LNCaP clone FGC (cell line): ENCODE measurements around the gene SELENOH.

Experiments used
- DNase-seq: peaks from one replicate; pipeline ENCODE4 v3.0.0-alpha.2; 2011; ENCODE audit warnings: low read depth
- H3K4me3 ChIP-seq: 2 replicates; pipeline ENCODE4 v1.5.1; 2011; ENCODE audit warnings: mild to moderate bottlenecking, low read depth, low read length, control low read depth
- TF ChIP-seq, protein P1 (sequence below): IDR thresholded peaks from 2 replicates; pipeline ENCODE4 v1.5.1; 2012; ENCODE audit warnings: mild to moderate bottlenecking; ENCODE audit not compliant: control insufficient read depth, insufficient read depth; ENCODE audit errors: extremely low read depth

SELENOH gene

DNA sequence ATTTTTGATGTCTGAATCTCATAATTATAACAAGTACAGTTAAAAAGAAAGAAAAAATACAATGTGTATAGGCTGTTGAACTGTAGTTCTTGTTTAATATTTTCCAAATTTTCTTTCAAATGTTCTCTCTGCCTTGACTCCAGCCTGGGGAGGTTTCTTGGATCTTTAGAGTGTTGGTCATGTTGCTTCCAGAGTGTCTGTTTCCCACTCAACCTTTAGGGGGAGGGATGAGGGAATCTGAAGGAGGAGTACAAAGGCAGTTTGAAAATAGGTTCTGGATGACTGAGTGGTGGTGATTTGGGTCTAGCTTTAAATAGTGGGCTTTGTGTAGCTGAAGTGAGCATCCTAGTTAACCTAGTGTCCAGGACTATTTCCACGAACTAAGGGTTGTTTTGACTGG, 22.3 kb downstream of the SELENOH start:
- no peak for DNase-seq
- H3K4me3 ChIP-seq, result peak overlapping the region; percentile 81
- TF ChIP-seq, protein P1, sequence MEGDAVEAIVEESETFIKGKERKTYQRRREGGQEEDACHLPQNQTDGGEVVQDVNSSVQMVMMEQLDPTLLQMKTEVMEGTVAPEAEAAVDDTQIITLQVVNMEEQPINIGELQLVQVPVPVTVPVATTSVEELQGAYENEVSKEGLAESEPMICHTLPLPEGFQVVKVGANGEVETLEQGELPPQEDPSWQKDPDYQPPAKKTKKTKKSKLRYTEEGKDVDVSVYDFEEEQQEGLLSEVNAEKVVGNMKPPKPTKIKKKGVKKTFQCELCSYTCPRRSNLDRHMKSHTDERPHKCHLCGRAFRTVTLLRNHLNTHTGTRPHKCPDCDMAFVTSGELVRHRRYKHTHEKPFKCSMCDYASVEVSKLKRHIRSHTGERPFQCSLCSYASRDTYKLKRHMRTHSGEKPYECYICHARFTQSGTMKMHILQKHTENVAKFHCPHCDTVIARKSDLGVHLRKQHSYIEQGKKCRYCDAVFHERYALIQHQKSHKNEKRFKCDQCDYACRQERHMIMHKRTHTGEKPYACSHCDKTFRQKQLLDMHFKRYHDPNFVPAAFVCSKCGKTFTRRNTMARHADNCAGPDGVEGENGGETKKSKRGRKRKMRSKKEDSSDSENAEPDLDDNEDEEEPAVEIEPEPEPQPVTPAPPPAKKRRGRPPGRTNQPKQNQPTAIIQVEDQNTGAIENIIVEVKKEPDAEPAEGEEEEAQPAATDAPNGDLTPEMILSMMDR, result peak; percentile 37

DNA sequence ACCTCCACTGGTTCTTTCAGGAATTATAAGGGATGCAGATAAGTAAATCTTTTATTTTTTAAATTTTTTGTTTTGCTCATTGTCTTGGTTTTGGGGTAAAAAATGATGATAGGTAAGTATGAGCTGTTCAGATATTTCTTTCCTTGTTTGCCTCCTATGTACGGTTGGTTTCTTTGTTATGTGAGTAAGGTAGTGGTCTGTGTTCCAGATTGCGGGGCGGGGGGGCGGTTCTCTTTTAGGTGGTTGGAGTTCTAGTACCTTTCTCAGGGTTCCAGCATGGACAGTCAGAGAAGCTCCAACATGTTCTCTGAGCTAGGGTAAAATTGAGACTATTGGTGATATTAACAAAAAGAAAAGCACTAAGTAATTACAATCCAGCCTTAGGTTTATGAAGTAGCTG, 22.7 kb downstream of the SELENOH start:
- H3K4me3 ChIP-seq, result peak overlapping the region; percentile 81
- no peak for DNase-seq
- TF ChIP-seq, protein P1, result no peak

DNA sequence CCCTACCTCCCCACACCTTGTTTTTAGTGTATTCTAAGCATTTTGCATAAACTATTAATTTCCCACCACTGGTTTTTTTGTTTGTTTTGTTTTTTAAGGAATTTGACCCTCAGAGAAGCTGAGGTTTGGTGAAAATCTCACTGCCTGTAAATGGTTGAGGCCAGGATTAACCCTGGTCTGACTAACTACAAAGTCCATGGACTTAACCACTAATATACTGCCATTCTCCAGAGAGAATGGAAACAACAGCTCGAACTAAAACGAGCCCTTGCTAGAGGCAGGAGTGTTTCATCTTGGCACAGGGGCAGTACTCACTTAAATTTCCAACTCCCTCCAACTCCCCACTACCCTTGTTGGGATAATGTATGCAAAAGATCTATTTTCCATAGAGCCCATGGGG, 23.3 kb downstream of the SELENOH start:
- peak overlapping the region; percentile 81 for H3K4me3 ChIP-seq
- no peak for DNase-seq
- TF ChIP-seq, protein P1, result no peak

DNA sequence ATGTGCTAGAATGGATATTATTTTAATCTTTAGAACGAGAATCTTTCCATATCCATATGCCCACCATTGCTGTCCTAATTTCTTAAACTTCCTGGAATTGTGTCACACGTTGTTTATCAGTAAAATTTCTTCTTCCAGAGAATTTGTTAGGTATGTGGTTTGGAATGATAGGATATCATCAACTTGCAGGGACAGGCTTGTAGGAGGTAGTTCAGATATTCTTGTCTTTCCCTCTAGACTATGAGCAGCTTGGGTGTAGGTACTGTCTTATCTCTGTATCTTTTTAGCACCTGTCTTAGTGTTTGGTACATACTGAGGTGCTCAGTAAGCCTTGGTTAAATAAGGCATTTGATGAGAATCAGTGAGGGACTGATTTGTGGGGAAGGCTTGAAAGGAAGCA, 23.7 kb downstream of the SELENOH start:
- peak overlapping the region; percentile 81 for H3K4me3 ChIP-seq
- no peak for DNase-seq
- TF ChIP-seq, protein P1, result no peak

DNA sequence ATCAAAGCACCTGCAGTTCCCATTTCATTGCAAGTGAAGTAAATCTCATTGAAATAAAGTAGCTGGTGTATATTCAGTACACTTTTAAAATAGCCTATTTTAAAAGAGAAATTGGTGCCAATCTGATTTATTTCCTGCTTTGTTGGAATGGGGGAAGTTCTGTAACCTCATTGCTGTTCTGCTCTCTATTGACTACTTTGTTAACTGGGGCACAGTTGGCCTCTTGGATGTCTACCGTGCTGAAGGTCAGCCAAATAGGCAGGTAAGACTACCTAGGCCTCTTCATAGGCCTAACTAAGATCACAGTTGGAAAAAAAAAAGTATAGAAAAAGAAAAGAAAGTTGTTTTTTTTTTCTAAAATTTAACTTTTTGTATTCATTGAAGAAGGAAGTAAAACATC, 29.5 kb downstream of the SELENOH start:
- no peak for DNase-seq
- TF ChIP-seq, protein P1, result no peak
- no peak overlapping the region for H3K4me3 ChIP-seq

DNA sequence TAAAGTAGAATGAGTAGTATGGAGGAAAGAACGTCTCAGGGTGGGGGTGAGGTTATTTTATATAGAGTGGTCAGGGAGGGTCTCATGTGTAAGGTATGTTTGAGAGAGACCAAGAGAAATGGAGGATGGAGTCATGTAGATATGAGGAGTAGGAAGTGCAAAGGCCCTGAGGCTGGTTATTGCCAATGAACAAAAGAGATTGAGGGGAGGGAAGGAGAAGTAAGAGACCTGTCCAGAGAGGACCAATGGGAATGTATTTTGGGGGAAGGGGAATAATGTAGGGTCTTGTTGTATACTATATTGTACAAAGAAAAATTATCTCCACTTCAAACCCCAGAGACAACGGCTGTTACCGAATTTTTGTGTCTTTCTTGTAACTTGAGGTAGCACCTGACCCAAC, 30.1 kb downstream of the SELENOH start:
- TF ChIP-seq, protein P1, result no peak
- no peak for DNase-seq
- no peak overlapping the region for H3K4me3 ChIP-seq

DNA sequence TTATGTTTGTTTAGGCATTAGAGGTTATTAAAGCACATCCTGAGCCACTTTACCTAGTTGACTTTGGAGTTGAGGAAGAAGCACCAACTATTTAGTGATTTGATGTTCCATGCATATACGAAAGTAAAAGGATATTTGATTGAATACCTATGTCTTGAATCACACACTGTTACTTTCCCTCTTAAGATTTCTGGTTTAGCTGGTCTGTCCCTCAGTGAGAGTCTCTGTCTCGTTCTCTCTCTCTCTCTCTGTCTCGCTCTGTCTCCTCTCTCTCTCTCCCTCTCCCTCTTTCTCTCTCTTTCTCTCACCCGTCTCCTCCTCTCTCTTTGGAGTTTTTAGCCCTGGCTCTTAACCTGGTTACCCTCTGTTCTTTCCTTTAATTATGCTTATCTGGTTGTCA, 31.3 kb downstream of the SELENOH start:
- DNase-seq, result no peak
- H3K4me3 ChIP-seq, result 0 out of 2 replicates have a peak overlapping the region, but pooled peaks have one; percentile 20
- TF ChIP-seq, protein P1, result no peak
